ENCODE data around the gene PDP2.
"Not testable (repeated sequence)": the region's sequence is repeated elsewhere in the genome, so short reads cannot be mapped to it uniquely, and the experiment has no call there.

Gene PDP2

DNA sequence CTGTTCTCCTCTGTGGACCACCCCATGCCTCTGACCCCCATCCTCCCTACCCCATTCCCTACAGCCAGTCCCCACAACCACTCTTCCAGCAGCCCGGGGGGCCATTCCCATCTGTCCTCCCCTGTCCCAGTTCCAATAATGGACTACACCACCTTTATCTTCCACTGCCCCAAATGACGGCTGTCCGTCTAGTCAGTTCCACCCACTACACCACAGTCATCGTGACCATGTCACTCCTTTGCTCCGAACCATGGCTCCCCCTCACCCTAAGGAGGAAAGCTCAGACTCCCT, 15.3 kb downstream of the PDP2 start:
- Histone ChIP-seq H2AFZ (ENCODE audit: low read length) (no peak overlapping the region), H3K4me2 (ENCODE audit: low read depth, low read length) (no peak overlapping the region), H3K9me3 (replicated peaks; ENCODE audit: insufficient read depth, low read length) (no peaks in the 10 kb centered on the region), H3F3A (ENCODE audit: insufficient read depth, low read length) (no peaks in the 10 kb centered on the region), H3K27ac (ENCODE audit: low read length) (no peak overlapping the region), H4K20me1 (ENCODE audit: insufficient read depth, low read length) (no peaks in the 10 kb centered on the region), H3K4me1 (ENCODE audit: low read length) (no peaks in the 10 kb centered on the region), H3K9me2 (replicated peaks; ENCODE audit: insufficient read depth, low read length) (no peaks in the 10 kb centered on the region), H3K9ac (ENCODE audit: low read length) (no peak overlapping the region), H3K4me3 (ENCODE audit: low read length) (no peak overlapping the region), H3K27me3 (replicated peaks; ENCODE audit: insufficient read depth, low read length) (no peaks in the 10 kb centered on the region), H3K79me2 (ENCODE audit: low read length) (no peaks in the 10 kb centered on the region), H3K36me3 (replicated peaks; ENCODE audit: insufficient read depth, low read length) (no peaks in the 10 kb centered on the region)
- no peak for TF ChIP-seq EZH2 (optimal IDR thresholded peaks at IDR 0.05; ENCODE audit: low read depth, low read length)
- no peak for TF ChIP-seq CTCF (IDR thresholded peaks at IDR 0.05; ENCODE audit: low read length)
- no peak for TF ChIP-seq EZH2phosphoT487 (IDR thresholded peaks at IDR 0.05; ENCODE audit: low read length)
- DNase-seq = no peak

DNA sequence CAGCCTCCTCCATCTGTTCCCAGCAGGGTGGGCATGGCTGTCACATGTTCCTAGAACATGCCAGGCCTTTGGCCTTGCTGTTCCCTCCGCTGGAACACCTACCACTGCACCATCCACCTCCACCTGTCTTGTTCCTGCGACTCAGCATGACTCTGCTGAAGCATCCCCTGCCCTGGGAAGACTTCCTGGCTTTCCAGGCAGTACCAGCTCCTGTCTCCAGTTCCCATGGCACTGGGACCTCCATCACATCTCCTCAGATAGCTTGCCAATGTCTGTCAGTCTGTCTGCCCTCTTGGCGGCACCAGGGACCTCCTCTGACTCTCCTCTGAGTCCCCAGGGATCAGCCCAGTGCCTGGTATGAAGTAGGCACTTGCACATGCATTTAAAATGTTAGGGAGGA, 15.7 kb downstream of the PDP2 start:
- Histone ChIP-seq H3K9me2 (replicated peaks; ENCODE audit: insufficient read depth, low read length) (no peaks in the 10 kb centered on the region), H3K4me2 (ENCODE audit: low read depth, low read length) (no peak overlapping the region), H3F3A (ENCODE audit: insufficient read depth, low read length) (no peaks in the 10 kb centered on the region), H3K27me3 (replicated peaks; ENCODE audit: insufficient read depth, low read length) (no peaks in the 10 kb centered on the region), H3K36me3 (replicated peaks; ENCODE audit: insufficient read depth, low read length) (no peaks in the 10 kb centered on the region), H3K79me2 (ENCODE audit: low read length) (no peaks in the 10 kb centered on the region), H4K20me1 (ENCODE audit: insufficient read depth, low read length) (no peaks in the 10 kb centered on the region), H3K27ac (ENCODE audit: low read length) (no peak overlapping the region), H3K4me3 (ENCODE audit: low read length) (no peak overlapping the region), H3K9me3 (replicated peaks; ENCODE audit: insufficient read depth, low read length) (no peaks in the 10 kb centered on the region), H3K9ac (ENCODE audit: low read length) (no peak overlapping the region), H3K4me1 (ENCODE audit: low read length) (no peaks in the 10 kb centered on the region), H2AFZ (ENCODE audit: low read length) (no peak overlapping the region)
- DNase-seq = no peak
- no peak for TF ChIP-seq EZH2phosphoT487 (IDR thresholded peaks at IDR 0.05; ENCODE audit: low read length)
- TF ChIP-seq EZH2 (optimal IDR thresholded peaks at IDR 0.05; ENCODE audit: low read depth, low read length) = no peak
- no peak for TF ChIP-seq CTCF (IDR thresholded peaks at IDR 0.05; ENCODE audit: low read length)

DNA sequence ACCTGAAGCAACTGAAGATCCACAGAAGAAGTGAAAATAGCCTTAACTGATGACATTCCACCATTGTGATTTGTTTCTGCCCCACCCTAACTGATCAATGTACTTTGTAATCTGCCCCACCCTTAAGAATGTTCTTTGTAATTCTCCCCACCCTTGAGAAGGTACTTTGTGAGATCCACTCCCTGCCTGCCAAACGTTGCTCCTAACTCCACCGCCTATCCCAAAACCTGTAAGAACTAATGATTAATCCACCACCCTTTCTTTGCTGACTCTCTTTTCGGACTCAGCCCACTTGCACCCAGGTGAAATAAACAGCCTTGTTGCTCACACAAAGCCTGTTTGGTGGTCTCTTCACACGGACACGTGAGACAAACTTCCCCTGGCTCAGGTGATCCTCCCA, 16.4 kb downstream of the PDP2 start:
- H3K4me3 ChIP-seq (ENCODE audit: low read length); H3K9ac ChIP-seq (ENCODE audit: low read length); H3K36me3 ChIP-seq (replicated peaks; ENCODE audit: insufficient read depth, low read length); H3K79me2 ChIP-seq (ENCODE audit: low read length); H3K4me1 ChIP-seq (ENCODE audit: low read length); H3F3A ChIP-seq (ENCODE audit: insufficient read depth, low read length); H4K20me1 ChIP-seq (ENCODE audit: insufficient read depth, low read length); H3K27me3 ChIP-seq (replicated peaks; ENCODE audit: insufficient read depth, low read length); H3K9me2 ChIP-seq (replicated peaks; ENCODE audit: insufficient read depth, low read length); DNase-seq; H3K27ac ChIP-seq (ENCODE audit: low read length); H2AFZ ChIP-seq (ENCODE audit: low read length); H3K9me3 ChIP-seq (replicated peaks; ENCODE audit: insufficient read depth, low read length); H3K4me2 ChIP-seq (ENCODE audit: low read depth, low read length): not testable (repeated sequence)

DNA sequence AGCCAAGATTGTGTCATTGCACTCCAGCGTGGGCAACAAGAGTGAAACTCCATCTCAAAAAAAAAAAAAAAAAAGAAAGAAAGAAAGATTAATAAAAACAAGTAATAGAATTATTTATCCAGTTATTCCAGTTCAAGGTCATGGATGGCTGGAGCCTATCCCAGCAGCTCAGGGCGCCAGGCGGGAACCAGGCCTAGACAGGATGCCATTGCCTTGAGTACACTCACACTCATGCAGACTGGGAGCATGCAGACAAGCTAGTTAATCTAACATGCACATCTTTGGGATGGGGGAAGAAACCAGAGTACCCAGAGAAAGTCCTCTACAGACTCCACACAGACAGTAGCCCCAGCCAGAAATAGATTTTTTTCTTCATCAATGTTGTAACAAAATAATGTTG, 17.9 kb downstream of the PDP2 start:
- TF ChIP-seq CTCF (IDR thresholded peaks at IDR 0.05; ENCODE audit: low read length) = no peak
- no peak for TF ChIP-seq EZH2 (optimal IDR thresholded peaks at IDR 0.05; ENCODE audit: low read depth, low read length)
- TF ChIP-seq EZH2phosphoT487 (IDR thresholded peaks at IDR 0.05; ENCODE audit: low read length) = no peak
- Histone ChIP-seq H3F3A (ENCODE audit: insufficient read depth, low read length) (no peaks in the 10 kb centered on the region), H3K4me2 (ENCODE audit: low read depth, low read length) (no peak overlapping the region), H2AFZ (ENCODE audit: low read length) (no peak overlapping the region), H3K9ac (ENCODE audit: low read length) (no peak overlapping the region), H3K36me3 (replicated peaks; ENCODE audit: insufficient read depth, low read length) (no peaks in the 10 kb centered on the region), H3K27ac (ENCODE audit: low read length) (no peak overlapping the region), H3K9me2 (replicated peaks; ENCODE audit: insufficient read depth, low read length) (no peaks in the 10 kb centered on the region), H3K9me3 (replicated peaks; ENCODE audit: insufficient read depth, low read length) (no peaks in the 10 kb centered on the region), H3K27me3 (replicated peaks; ENCODE audit: insufficient read depth, low read length) (no peaks in the 10 kb centered on the region), H3K4me3 (ENCODE audit: low read length) (no peak overlapping the region), H3K79me2 (ENCODE audit: low read length) (no peaks in the 10 kb centered on the region), H3K4me1 (ENCODE audit: low read length) (no peaks in the 10 kb centered on the region), H4K20me1 (ENCODE audit: insufficient read depth, low read length) (no peaks in the 10 kb centered on the region)
- DNase-seq = no peak

Measured in MM.1S (cell line).